B cell (primary cell): Measurements from ENCODE around the gene FRMPD2. TPM values are rescaled to one million over a fixed set of nuclear protein-coding genes. Genes with fewer than 3 reads are reported as not detected.

ENCODE experiments used
- ATAC-seq: fragments of 200-7000 bp; cut with Tn5 transposase; one replicate; pipeline ENCODE4 v1.10.0; 2021; ENCODE audit warnings: low read depth, mild to moderate bottlenecking, moderate number of reproducible peaks, moderate library complexity
- CTCF ChIA-PET: fragments of 350-600 bp; sonication (Branson Sonifier 250); formaldehyde crosslinking; loops from one replicate; lab custom pipeline; 2021; ENCODE audit warnings: antibody characterized with exemption, inconsistent platforms; lab: Charles Lee
- POLR2A ChIA-PET: fragments of 350-600 bp; sonication (Branson Sonifier 250); formaldehyde crosslinking; loops from one replicate; lab custom pipeline; 2021; ENCODE audit warnings: antibody characterized with exemption; lab: Charles Lee
- DNase-seq: peaks from one replicate; pipeline ENCODE4 v3.0.0; 2013
- H2AFZ ChIP-seq: 2 replicates; pipeline ENCODE4 v1.6.1; 2012; ENCODE audit warnings: mild to moderate bottlenecking, low read depth, low read length; ENCODE audit not compliant: insufficient read depth, poor library complexity, severe bottlenecking
- H3K27ac ChIP-seq, 2 donors: 1 replicate in 1 of 2; 2 replicates in 1 of 2; pipeline ENCODE4 v1.5.1; 2012 to 2013; ENCODE audit warnings: low read length in 2 of 2, mild to moderate bottlenecking in 2 of 2, moderate library complexity in 1 of 2
- H3K27me3 ChIP-seq, 4 experiments: fragments of 200-600 bp in 1 of 4; sonication (generic) in 1 of 4; replicated peaks in 1 of 4; 1 replicate in 2 of 4; 2 replicates in 2 of 4; pipeline versions ENCODE4 v1.6.1 to v1.7.0; 2013 to 2016; ENCODE audit warnings: low read length in 3 of 4, mild to moderate bottlenecking in 2 of 4, mixed read lengths in 1 of 4, moderate library complexity in 1 of 4; ENCODE audit not compliant: insufficient read depth in 4 of 4, control insufficient read depth in 3 of 4; ENCODE audit errors: control extremely low read depth in 1 of 4
- H3K36me3 ChIP-seq, 2 experiments: replicated peaks in 1 of 2; 1 replicate in 1 of 2; 2 replicates in 1 of 2; pipeline versions ENCODE4 v1.6.1 to v1.7.1; 2013; ENCODE audit warnings: low read length in 1 of 2; ENCODE audit not compliant: insufficient read depth in 2 of 2, control insufficient read depth in 1 of 2; ENCODE audit errors: control extremely low read depth in 1 of 2, extremely low read depth in 1 of 2
- H3K4me1 ChIP-seq, 2 donors: fragments of 200-600 bp in 1 of 2; sonication (generic) in 1 of 2; 1 replicate in 1 of 2; 2 replicates in 1 of 2; pipeline versions ENCODE4 v1.5.1 to v1.6.1; 2013 to 2017; ENCODE audit warnings: low read length in 2 of 2; ENCODE audit not compliant: control insufficient read depth in 2 of 2, insufficient read depth in 2 of 2
- H3K4me2 ChIP-seq: replicated peaks from 2 replicates; pipeline ENCODE3; 2012; ENCODE audit warnings: mild to moderate bottlenecking, low read depth, low read length; ENCODE audit not compliant: poor library complexity, severe bottlenecking
- H3K4me3 ChIP-seq, 5 experiments: fragments of 200-600 bp in 1 of 5; sonication (generic) in 1 of 5; 1 replicate in 3 of 5; 2 replicates in 2 of 5; pipeline versions ENCODE4 v1.5.1 to v1.7.0; 2011 to 2016; ENCODE audit warnings: low read length in 4 of 5, mild to moderate bottlenecking in 4 of 5, low read depth in 2 of 5, control low read depth in 1 of 5, moderate library complexity in 1 of 5; ENCODE audit not compliant: insufficient read depth in 1 of 5; ENCODE audit errors: control extremely low read depth in 1 of 5, extremely low read depth in 1 of 5
- H3K79me2 ChIP-seq: fragments of 200-600 bp; sonication (generic); one replicate; pipeline ENCODE4 v1.6.0; 2016; ENCODE audit warnings: low read length; ENCODE audit not compliant: control insufficient read depth, insufficient read depth
- H3K9ac ChIP-seq: fragments of 200-600 bp; sonication (generic); 2 replicates; pipeline ENCODE4 v1.6.1; 2017; ENCODE audit warnings: mild to moderate bottlenecking, low read length, moderate library complexity
- H3K9me3 ChIP-seq, 3 donors: one replicate each; pipeline versions ENCODE4 v1.6.1 to v1.7.1; 2013; ENCODE audit warnings: low read length in 2 of 3; ENCODE audit not compliant: control insufficient read depth in 2 of 3, insufficient read depth in 1 of 3; ENCODE audit errors: control extremely low read depth in 1 of 3
- H4K20me1 ChIP-seq: 2 replicates; pipeline ENCODE4 v1.6.0; 2012; ENCODE audit warnings: mild to moderate bottlenecking, low read length; ENCODE audit not compliant: insufficient read depth, control insufficient read depth, poor library complexity, severe bottlenecking
- H3K27ac Mint-ChIP-seq: one replicate; pipeline ENCODE4 v1.8.0; 2021; ENCODE audit warnings: mixed read lengths
- H3K27me3 Mint-ChIP-seq: one replicate; pipeline ENCODE4 v1.8.0; 2021; ENCODE audit warnings: mixed read lengths
- H3K4me1 Mint-ChIP-seq: one replicate; pipeline ENCODE4 v1.8.0; 2021; ENCODE audit warnings: mixed read lengths
- H3K4me3 Mint-ChIP-seq: one replicate; pipeline ENCODE4 v1.8.0; 2021; ENCODE audit warnings: mixed read lengths
- H3K9me3 Mint-ChIP-seq: one replicate; pipeline ENCODE4 v1.8.0; 2022; ENCODE audit warnings: mixed read lengths; ENCODE audit not compliant: insufficient read depth
- EZH2 ChIP-seq: IDR thresholded peaks from 2 replicates; pipeline ENCODE4 v1.6.1; 2012; ENCODE audit warnings: borderline replicate concordance, low read depth, mild to moderate bottlenecking, moderate library complexity, low read length; ENCODE audit not compliant: insufficient read depth, poor library complexity, severe bottlenecking
- WGBS: methylation state at CpG from one replicate; pipeline ENCODE4 v1.1.5; 2013; ENCODE audit warnings: missing lambda C conversion rate; ENCODE audit not compliant: insufficient coverage; 5-methylcytosine and 5-hydroxymethylcytosine counted together
- intact Hi-C: fragments of 100-400 bp; cut with micrococcal nuclease; formaldehyde crosslinking; loops from one replicate; pipeline ENCODE4 v1.10.0; 2022
- polyA plus RNA-seq: library from polyadenylated mRNA; depleted of rRNA; stranded (reverse); fragments of >200 nt; gene quantifications from 2 replicates; pipeline ENCODE4 v1.2.3, GENCODE V29; 2012
- total RNA-seq, 2 donors: library from RNA; stranded (reverse); fragments of 120-200 nt in 1 of 2; gene quantifications; 1 replicate in 1 of 2; 2 replicates in 1 of 2; pipeline versions ENCODE4 v1.2.3 to v1.2.4, GENCODE V29; 2013 to 2022
- TF ChIP-seq, protein P1 (sequence below): fragments of 200-600 bp; IDR thresholded peaks from one replicate; pipeline ENCODE4 v1.8.0; 2022; ENCODE audit warnings: antibody characterized with exemption, mild to moderate bottlenecking

The FRMPD2 gene
- total and polyA plus RNA-seq, 2 donors (not counting 1 experiment from before 2014, with no cell fraction given), result not detected

DNA sequence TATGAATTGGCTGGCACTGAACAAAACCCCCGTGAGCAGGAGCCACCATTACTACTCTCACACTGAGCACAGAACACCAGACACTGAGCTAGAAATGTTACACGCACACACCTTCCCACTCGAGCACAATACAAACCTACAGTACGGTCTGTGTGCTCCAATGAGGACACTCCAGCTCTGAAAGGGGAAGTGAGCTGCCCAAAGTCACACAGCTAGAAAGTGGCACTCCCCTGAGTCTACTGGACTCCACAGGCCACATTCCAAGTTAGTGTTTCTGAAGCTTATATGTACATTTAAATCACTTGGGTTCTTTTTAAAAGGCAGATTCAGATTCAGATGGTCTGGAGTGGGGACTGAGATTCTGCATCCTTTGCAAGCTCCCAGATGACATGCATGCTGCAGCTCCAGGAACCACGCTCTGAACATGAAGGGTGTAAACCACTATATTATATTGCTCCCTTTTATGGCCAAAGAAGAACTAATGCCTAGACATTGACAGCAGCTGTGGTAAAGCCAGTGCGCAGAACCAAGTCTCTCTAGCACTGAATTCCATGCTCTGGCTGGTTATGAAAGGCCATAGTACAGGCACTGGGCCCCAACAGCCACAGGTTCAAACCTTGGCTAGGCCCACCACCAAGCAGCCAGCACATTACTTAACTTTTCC is 77.1 kb downstream of the FRMPD2 start:
- Mint-ChIP-seq H3K4me1 (peaks cover 4% of the 10 kb centered on the region), H3K9me3 (peaks cover 2% of the 10 kb centered on the region), H3K27me3 (peaks cover 12% of the 10 kb centered on the region), H3K4me3 (no peak overlapping the region), H3K27ac (no peak overlapping the region)
- no peak overlapping the region for H3K4me2 ChIP-seq
- intact Hi-C loops, result no loop called here
- H3K4me3 ChIP-seq, result no peak overlapping the region
- WGBS, result 88% methylated on average over 5 of the region's 6 CpGs
- no peak for ATAC-seq
- no peak for DNase-seq
- H4K20me1 ChIP-seq, result no peaks in the 10 kb centered on the region
- H3K4me1 ChIP-seq, result no peaks in the 10 kb centered on the region
- TF ChIP-seq, protein P1, sequence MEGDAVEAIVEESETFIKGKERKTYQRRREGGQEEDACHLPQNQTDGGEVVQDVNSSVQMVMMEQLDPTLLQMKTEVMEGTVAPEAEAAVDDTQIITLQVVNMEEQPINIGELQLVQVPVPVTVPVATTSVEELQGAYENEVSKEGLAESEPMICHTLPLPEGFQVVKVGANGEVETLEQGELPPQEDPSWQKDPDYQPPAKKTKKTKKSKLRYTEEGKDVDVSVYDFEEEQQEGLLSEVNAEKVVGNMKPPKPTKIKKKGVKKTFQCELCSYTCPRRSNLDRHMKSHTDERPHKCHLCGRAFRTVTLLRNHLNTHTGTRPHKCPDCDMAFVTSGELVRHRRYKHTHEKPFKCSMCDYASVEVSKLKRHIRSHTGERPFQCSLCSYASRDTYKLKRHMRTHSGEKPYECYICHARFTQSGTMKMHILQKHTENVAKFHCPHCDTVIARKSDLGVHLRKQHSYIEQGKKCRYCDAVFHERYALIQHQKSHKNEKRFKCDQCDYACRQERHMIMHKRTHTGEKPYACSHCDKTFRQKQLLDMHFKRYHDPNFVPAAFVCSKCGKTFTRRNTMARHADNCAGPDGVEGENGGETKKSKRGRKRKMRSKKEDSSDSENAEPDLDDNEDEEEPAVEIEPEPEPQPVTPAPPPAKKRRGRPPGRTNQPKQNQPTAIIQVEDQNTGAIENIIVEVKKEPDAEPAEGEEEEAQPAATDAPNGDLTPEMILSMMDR, result no peak
- TF ChIP-seq EZH2, result no peak
- H2AFZ ChIP-seq, result no peak overlapping the region
- H3K36me3 ChIP-seq, result no peaks in the 10 kb centered on the region
- no peak overlapping the region for H3K9ac ChIP-seq
- H3K79me2 ChIP-seq, result no peaks in the 10 kb centered on the region
- CTCF ChIA-PET, result no interaction called here
- H3K27ac ChIP-seq, result no peak overlapping the region
- POLR2A ChIA-PET, result no interaction called here
- no peaks in the 10 kb centered on the region for H3K27me3 ChIP-seq
- no peaks in the 10 kb centered on the region for H3K9me3 ChIP-seq

DNA sequence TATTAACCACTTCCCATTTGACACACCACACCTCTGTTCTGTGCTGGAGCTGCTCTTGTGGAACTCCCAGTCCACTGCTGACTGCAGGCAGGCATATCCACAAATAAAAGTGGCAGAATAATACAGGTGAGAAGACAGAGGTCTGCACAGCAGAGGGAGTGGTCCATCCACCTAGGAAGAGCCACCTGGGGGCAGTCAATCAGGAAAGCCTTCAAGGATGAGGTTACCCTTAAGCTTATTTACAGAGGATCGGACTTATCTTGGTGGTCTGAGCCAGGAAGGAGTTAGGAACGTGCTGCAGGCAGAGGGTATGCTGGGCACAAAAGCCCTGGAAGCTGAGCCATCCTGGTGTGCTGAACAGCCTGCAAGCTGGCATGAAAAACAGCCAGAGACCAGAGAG is 78.7 kb downstream of the FRMPD2 start:
- H3K9ac ChIP-seq, result no peak overlapping the region
- H3K4me1 Mint-ChIP-seq, result peaks cover 4% of the 10 kb centered on the region
- no peaks in the 10 kb centered on the region for H3K79me2 ChIP-seq
- no peaks in the 10 kb centered on the region for H4K20me1 ChIP-seq
- intact Hi-C loops, result no loop called here
- peaks cover 4% of the 10 kb centered on the region for H3K27me3 Mint-ChIP-seq
- H3K4me2 ChIP-seq, result no peak overlapping the region
- H3K4me3 Mint-ChIP-seq, result no peak overlapping the region
- H3K27ac Mint-ChIP-seq, result no peak overlapping the region
- DNase-seq (no peak), ATAC-seq (no peak)
- H3K4me1 ChIP-seq, result no peaks in the 10 kb centered on the region
- H3K27ac ChIP-seq, result no peak overlapping the region
- no peak overlapping the region for H2AFZ ChIP-seq
- CTCF ChIA-PET, result no interaction called here
- H3K27me3 ChIP-seq, result no peaks in the 10 kb centered on the region
- WGBS, result 94% methylated on average over 2 of the region's 2 CpGs
- H3K9me3 Mint-ChIP-seq, result peaks cover 2% of the 10 kb centered on the region
- no peak for TF ChIP-seq EZH2
- TF ChIP-seq, protein P1, result no peak
- POLR2A ChIA-PET, result no interaction called here
- H3K36me3 ChIP-seq, result no peaks in the 10 kb centered on the region
- no peak overlapping the region for H3K4me3 ChIP-seq
- H3K9me3 ChIP-seq, result no peaks in the 10 kb centered on the region
